Panc1 (cell line): ENCODE data around the gene MLNR. TPM values are rescaled to one million over a fixed set of nuclear protein-coding genes. Genes with fewer than 3 reads are reported as not detected.

Experiments
- ATAC-seq: fragments of 200-7000 bp; cut with Tn5 transposase; 2 replicates; pipeline ENCODE4 v1.9.1; 2020; ENCODE audit warnings: mild to moderate bottlenecking, moderate library complexity
- Bru-seq: library from RNA; stranded (reverse); fragments of 400-500 nt; gene quantifications from one replicate; lab custom pipeline; 2021; lab: Mats Ljungman, UMichigan
- BruChase-seq, 2 experiments: library from RNA; stranded (reverse); fragments of 400-500 nt; gene quantifications; one replicate each; lab custom pipeline; 2021; lab: Mats Ljungman, UMichigan
- BruUV-seq: library from RNA; stranded (reverse); fragments of 400-500 nt; replicated peaks from 2 replicates; lab custom pipeline; 2021; lab: Mats Ljungman, UMichigan
- CTCF ChIA-PET: fragments of 300-600 bp; sonication (Branson Sonifier 250); formaldehyde crosslinking; loops from one replicate; lab custom pipeline; 2022; ENCODE audit warnings: antibody characterized with exemption; lab: Charles Lee
- POLR2A ChIA-PET: fragments of 300-600 bp; sonication (Branson Sonifier 250); formaldehyde crosslinking; loops from one replicate; lab custom pipeline; 2022; ENCODE audit warnings: antibody characterized with exemption; lab: Charles Lee
- DNase-seq: peaks from one replicate; pipeline ENCODE4 v3.0.0-alpha.2; 2010; ENCODE audit warnings: low read depth, low spot score
- H3K27ac ChIP-seq: 2 replicates; pipeline ENCODE4 v1.5.1; 2011; ENCODE audit warnings: mild to moderate bottlenecking, low read length, inconsistent platforms
- H3K27me3 ChIP-seq: fragments of 200-500 bp; sonication (Bioruptor generic); 2 replicates; pipeline ENCODE4 v1.6.0; 2014; ENCODE audit warnings: low read length, inconsistent platforms; ENCODE audit not compliant: control insufficient read depth, insufficient read depth
- H3K36me3 ChIP-seq: fragments of 200-500 bp; sonication (Bioruptor generic); 2 replicates; pipeline ENCODE4 v1.5.1; 2014; ENCODE audit warnings: inconsistent platforms, mild to moderate bottlenecking, low read length, moderate library complexity; ENCODE audit not compliant: control insufficient read depth, insufficient read depth
- H3K4me1 ChIP-seq: 2 replicates; pipeline ENCODE4 v1.5.1; 2011; ENCODE audit warnings: inconsistent platforms, mild to moderate bottlenecking, low read length, moderate library complexity; ENCODE audit not compliant: control insufficient read depth, insufficient read depth
- H3K4me3 ChIP-seq, 2 experiments: 2 replicates each; pipeline ENCODE4 v1.5.1; 2011 to 2012; ENCODE audit warnings: low read depth in 2 of 2, low read length in 2 of 2, mild to moderate bottlenecking in 2 of 2, inconsistent platforms in 1 of 2, moderate library complexity in 1 of 2
- H3K9me3 ChIP-seq: fragments of 200-500 bp; sonication (Bioruptor generic); 2 replicates; pipeline ENCODE4 v1.5.1; 2014; ENCODE audit warnings: low read depth, mild to moderate bottlenecking, inconsistent platforms, low read length, moderate library complexity; ENCODE audit not compliant: control insufficient read depth, insufficient read depth
- CTCF ChIP-seq: fragments of 450-650 bp; IDR thresholded peaks from 2 replicates; pipeline ENCODE4 v1.5.1; 2017; ENCODE audit warnings: mild to moderate bottlenecking
- POLR2AphosphoS5 ChIP-seq: IDR thresholded peaks from 2 replicates; pipeline ENCODE4 v1.6.1; 2012; ENCODE audit warnings: mild to moderate bottlenecking, low read depth, low read length, moderate library complexity
- REST ChIP-seq, 2 experiments: IDR thresholded peaks; 2 replicates each; pipeline ENCODE4 v1.6.1; 2011 to 2012; ENCODE audit warnings: low read depth in 2 of 2, control low read depth in 1 of 2, low read length in 1 of 2, mild to moderate bottlenecking in 1 of 2, moderate library complexity in 1 of 2; ENCODE audit not compliant: insufficient read depth in 1 of 2
- SIN3A ChIP-seq: IDR thresholded peaks from 2 replicates; pipeline ENCODE4 v1.6.1; 2012; ENCODE audit warnings: low read depth, mild to moderate bottlenecking, low read length, moderate library complexity, borderline replicate concordance; ENCODE audit not compliant: insufficient read depth
- TCF7L2 ChIP-seq: IDR thresholded peaks from 2 replicates; pipeline ENCODE4 v1.6.1; 2011; ENCODE audit warnings: mild to moderate bottlenecking, low read depth, low read length, inconsistent platforms
- in situ Hi-C: cut with HindIII; loops from 2 replicates; pipeline ENCODE4 v1.10.0; 2016; ENCODE audit warnings: low sequenced_read_pairs, low pct_unique_long_range_greater_than_20kb
- intact Hi-C: fragments of 100-400 bp; cut with micrococcal nuclease; formaldehyde crosslinking; loops from one replicate; pipeline ENCODE4 v1.10.0; 2022; ENCODE audit not compliant: unreplicated experiment
- long read RNA-seq: library from polyadenylated mRNA; unstranded; transcript quantifications from one replicate; pipeline ENCODE4 v2.0.0, GENCODE V29; 2021; ENCODE audit not compliant: unreplicated experiment
- polyA plus RNA-seq: library from polyadenylated mRNA; unstranded; fragments of >200 nt; gene quantifications from one replicate; pipeline ENCODE4 v1.2.1, GENCODE V29; 2012; ENCODE audit warnings: missing spikeins; ENCODE audit not compliant: insufficient read length
- total RNA-seq: library from RNA; stranded (reverse); gene quantifications from one replicate; pipeline ENCODE4 v1.2.1, GENCODE V29; 2021; ENCODE audit not compliant: unreplicated experiment

MLNR gene
- total RNA-seq (0.62 TPM), Bru-seq, nascent RNA (percentile 20 among the genes with signal in this experiment), BruChase-seq, experiment 1, labeled RNA remaining after a 2-hour chase (percentile 38 among the genes with signal in this experiment), BruChase-seq, experiment 2, labeled RNA remaining after a 6-hour chase (percentile 36 among the genes with signal in this experiment)
- polyA plus RNA-seq = 2.3 TPM
- long read RNA-seq, partial matches to known transcripts = 0 of 1 reads
- long read RNA-seq, other reads (novel, unspliced or antisense) = 0 of 1 reads

- intact Hi-C loops = no loop called here
- POLR2A ChIA-PET = no interaction called here
- DNase-seq = no peak
Measured at GRCh38 chr13:49220036-49220855, at the start of gene MLNR. Gene MLNR (plus strand): TSS chr13:49220338. CDS start chr13:49220338, 0 bp downstream.

GRCh38 chr13:49171359-49171758 is 48.8 kb upstream of the MLNR start:
- Histone ChIP-seq H3K9me3 (no peaks in the 10 kb centered on the region), H3K4me1 (no peaks in the 10 kb centered on the region), H3K4me3 (no peak overlapping the region), H3K36me3 (no peaks in the 10 kb centered on the region; the same call in 1 of the 2 replicates), H3K27me3 (no peaks in the 10 kb centered on the region), H3K27ac (no peak overlapping the region)
- intact Hi-C loops (no loop called here), in situ Hi-C loops (no loop called here)
- no peak for DNase-seq
- no TSS peak for BruUV-seq
- ChIA-PET CTCF (no interaction called here), POLR2A (no interaction called here)
- no peak for TF ChIP-seq SIN3A
- no peak for TF ChIP-seq CTCF
- TF ChIP-seq POLR2AphosphoS5 = no peak
- TF ChIP-seq TCF7L2 = no peak
- TF ChIP-seq REST (IDR thresholded peaks at IDR 0.05; ENCODE audit: insufficient read depth in 1 of 2, low read depth in 2 of 2, low read length in 1 of 2) = no peak
- ATAC-seq = no peak

More at GRCh38 chr13:49220036-49220855, at the start of gene MLNR:
- H3K4me1 ChIP-seq = no peaks in the 10 kb centered on the region
- H3K27me3 ChIP-seq = no peaks in the 10 kb centered on the region
- BruUV-seq = no TSS peak
- CTCF ChIA-PET = no interaction called here
- ATAC-seq = peak; percentile 97
- in situ Hi-C loops = no loop called here
- TF ChIP-seq CTCF (peak; percentile 55), TCF7L2 (no peak), SIN3A (no peak)
- no peaks in the 10 kb centered on the region for H3K9me3 ChIP-seq
- H3K4me3 ChIP-seq = peak within 1 kb of the TSS; percentile 40 to 50
- H3K36me3 ChIP-seq = no peaks in the 10 kb centered on the region
- H3K27ac ChIP-seq = peak within 1 kb of the TSS; percentile 57; the same call in 1 of the 2 replicates
